Large intestine (tissue), 3 donors: ENCODE results near the gene ATAD3A. TPM values are rescaled to one million over a fixed set of nuclear protein-coding genes. Genes with fewer than 3 reads are reported as not detected.
"Not testable (repeated sequence)": the region's sequence is repeated elsewhere in the genome, so short reads cannot be mapped to it uniquely, and the experiment has no call there.

Source experiments
- DNase-seq, 2 donors: peaks; one replicate each; pipeline versions ENCODE4 v3.0.0 to v3.0.0-alpha.2; 2013
- H3K27ac ChIP-seq: one replicate; pipeline ENCODE4 v1.5.1; 2013; ENCODE audit warnings: low read length
- H3K27me3 ChIP-seq: 2 replicates; pipeline ENCODE4 v1.6.1; 2013; ENCODE audit warnings: low read length; ENCODE audit not compliant: control insufficient read depth, insufficient read depth
- H3K36me3 ChIP-seq: 2 replicates; pipeline ENCODE4 v1.6.1; 2013; ENCODE audit warnings: low read length; ENCODE audit not compliant: control insufficient read depth, insufficient read depth
- H3K4me1 ChIP-seq: one replicate; pipeline ENCODE4 v1.6.1; 2013; ENCODE audit warnings: low read length; ENCODE audit not compliant: control insufficient read depth, insufficient read depth
- H3K4me3 ChIP-seq: one replicate; pipeline ENCODE4 v1.5.1; 2013; ENCODE audit warnings: low read length
- H3K9me3 ChIP-seq: one replicate; pipeline ENCODE4 v1.6.1; 2013; ENCODE audit warnings: mild to moderate bottlenecking, low read depth, low read length, moderate library complexity; ENCODE audit not compliant: control insufficient read depth
- WGBS: methylation state at CpG from one replicate; pipeline ENCODE4 v1.1.5; 2013; ENCODE audit warnings: low lambda C conversion rate; ENCODE audit not compliant: insufficient coverage; 5-methylcytosine and 5-hydroxymethylcytosine counted together
- polyA plus RNA-seq: library from polyadenylated mRNA; unstranded; fragments of 120-200 nt; gene quantifications from one replicate; pipeline ENCODE4 v1.2.1, GENCODE V29; 2013

ATAD3A gene
- polyA plus RNA-seq, 1 donor: 20.1 TPM

DNA sequence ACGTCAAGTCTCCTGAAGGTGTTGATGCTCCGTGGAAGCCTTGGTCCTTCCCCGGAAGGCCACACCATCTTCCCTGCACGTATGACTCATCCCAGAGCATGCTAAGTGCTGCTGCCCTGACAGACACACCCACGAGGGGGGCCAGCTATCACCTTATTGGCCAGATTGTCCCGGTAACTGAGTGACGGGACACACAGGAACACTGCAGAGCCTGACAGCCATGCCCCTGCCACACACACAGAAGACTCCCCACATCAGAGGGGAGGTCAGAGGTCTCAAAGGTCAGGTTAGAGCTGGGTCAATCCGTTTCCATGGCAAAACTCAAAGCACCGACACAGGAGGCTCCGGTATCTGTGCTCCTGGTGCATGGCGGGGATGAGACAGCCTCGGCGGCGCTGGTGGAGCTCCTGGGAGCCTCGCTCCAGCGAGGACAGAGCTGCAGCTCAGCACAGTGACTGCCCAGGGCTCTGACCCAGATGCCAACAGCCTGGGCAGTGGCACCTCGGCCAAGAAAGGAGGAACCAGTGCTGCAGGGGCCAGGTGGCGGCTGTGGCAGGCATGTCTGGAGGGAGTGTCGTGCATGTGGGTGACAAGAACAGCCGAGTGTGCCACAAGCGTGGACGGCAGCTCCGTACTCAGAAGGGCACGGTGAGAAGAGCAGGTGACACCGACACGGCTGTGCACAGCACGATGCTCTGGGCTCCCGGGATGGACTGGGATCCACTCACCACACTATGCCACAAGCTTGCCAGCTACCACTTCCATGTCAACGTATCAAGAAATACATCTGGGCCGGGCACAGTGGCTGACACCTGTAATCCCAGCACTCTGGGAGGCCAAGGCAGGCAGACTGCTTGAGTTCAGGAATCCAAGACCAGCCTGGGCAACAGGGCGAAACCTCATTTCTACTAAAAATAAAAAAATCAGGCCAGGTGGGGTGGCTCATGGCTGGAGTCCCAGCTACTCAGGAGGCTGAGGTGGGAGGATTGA is 43.3 kb downstream of the ATAD3A start:
- no peak overlapping the region for H3K4me3 ChIP-seq
- H3K4me1 ChIP-seq: no peaks in the 10 kb centered on the region
- WGBS: no CpG with 5 or more reads among the region's 31 CpGs
- H3K27ac ChIP-seq: no peak overlapping the region
- H3K36me3 ChIP-seq: peaks cover 6% of the 10 kb centered on the region
- peak in 1 of 2 donors; percentile 33 for DNase-seq
- H3K27me3 ChIP-seq: no peaks in the 10 kb centered on the region
- no peaks in the 10 kb centered on the region for H3K9me3 ChIP-seq

DNA sequence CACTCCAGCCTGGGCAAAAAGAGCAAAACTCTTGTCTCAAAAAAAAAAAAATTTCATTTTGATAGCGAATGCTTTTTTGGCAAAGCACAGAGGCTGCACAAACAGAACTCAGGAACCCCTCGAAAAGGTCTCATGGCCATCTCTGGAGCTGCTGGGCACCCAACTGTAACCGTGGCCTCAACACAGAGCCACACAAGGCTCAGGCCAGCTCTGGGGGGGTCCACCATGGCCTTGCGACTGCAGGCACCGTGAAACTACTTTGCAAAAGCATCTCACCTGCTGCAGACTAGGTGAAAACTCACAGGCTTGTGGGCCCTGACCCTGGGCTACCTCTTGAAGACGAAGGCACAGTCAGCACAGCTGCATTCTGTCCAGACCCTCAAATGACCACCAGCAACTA is 44.5 kb downstream of the ATAD3A start:
- no peak for DNase-seq
- no peak overlapping the region for H3K27ac ChIP-seq
- WGBS: no CpG with 5 or more reads among the region's 6 CpGs
- no peaks in the 10 kb centered on the region for H3K4me1 ChIP-seq
- H3K4me3 ChIP-seq: no peak overlapping the region
- H3K36me3 ChIP-seq: peaks cover 11% of the 10 kb centered on the region
- no peaks in the 10 kb centered on the region for H3K27me3 ChIP-seq
- H3K9me3 ChIP-seq: no peaks in the 10 kb centered on the region

DNA sequence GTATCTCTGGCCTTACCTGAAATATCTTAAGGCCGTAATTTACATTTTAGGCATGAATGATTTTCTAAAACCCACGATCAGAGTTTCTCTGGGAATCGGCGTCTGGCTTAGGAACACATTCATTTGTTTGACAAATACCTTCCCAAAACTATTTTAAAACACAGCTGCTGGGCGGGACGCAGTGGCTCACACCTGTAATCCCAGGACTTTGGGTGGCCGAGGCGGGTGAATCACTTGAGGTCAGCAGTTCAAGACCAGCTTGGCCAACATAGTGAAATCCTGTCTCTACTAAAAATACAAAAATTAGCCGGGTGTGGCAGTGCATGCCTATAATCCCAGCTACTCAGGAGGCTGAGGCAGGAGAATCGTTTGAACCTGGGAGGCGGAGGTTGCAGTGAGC is 45.0 kb downstream of the ATAD3A start:
- not testable (repeated sequence) for H3K27me3 ChIP-seq, H3K4me3 ChIP-seq, H3K4me1 ChIP-seq, H3K27ac ChIP-seq, H3K9me3 ChIP-seq, DNase-seq
- H3K36me3 ChIP-seq: peaks cover 16% of the 10 kb centered on the region
- WGBS: 100% methylated on average over 1 of the region's 11 CpGs

DNA sequence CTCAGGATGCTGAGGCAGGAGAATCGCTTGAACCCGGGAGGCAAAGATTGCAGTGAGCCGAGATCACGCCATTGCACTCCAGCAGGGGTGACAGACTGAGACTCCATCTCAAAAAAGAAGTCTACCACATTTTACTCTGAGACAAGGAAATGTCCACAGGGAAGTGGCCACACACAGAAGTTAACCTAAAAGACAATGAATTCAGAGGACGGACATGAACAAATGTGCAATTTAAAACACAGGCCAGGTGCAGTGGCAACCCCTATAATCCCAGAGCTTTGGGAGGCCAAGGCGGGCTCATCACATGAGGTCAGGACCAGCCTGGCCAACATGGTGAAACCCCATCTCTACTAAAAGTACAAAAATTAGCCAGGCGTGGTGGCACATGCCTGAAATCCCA is 45.7 kb downstream of the ATAD3A start:
- not testable (repeated sequence) for H3K27me3 ChIP-seq, H3K27ac ChIP-seq, H3K9me3 ChIP-seq, H3K4me3 ChIP-seq, H3K4me1 ChIP-seq, DNase-seq
- no CpG with 5 or more reads among the region's 7 CpGs for WGBS
- H3K36me3 ChIP-seq: peaks cover 23% of the 10 kb centered on the region

DNA sequence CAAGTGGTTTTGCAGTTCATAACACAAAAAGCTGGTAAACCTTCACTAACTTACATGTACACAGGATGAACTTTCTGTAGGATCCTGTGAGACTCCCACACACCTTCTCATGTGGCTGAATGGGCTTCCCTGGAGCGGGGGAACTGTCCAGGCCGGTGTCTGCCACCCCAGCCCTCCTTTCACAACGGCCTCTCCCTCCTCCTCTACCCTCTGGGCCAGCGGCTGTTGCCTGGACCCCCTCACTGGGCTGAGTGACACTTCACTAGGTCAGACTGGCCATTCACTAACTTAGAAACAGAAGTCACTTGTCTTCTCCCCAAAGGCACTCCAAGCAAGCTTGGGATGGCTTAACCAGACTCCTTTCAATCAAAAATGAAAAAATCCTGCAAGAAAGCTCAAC is 46.6 kb downstream of the ATAD3A start:
- peaks cover 32% of the 10 kb centered on the region for H3K36me3 ChIP-seq
- no CpG with 5 or more reads among the region's 4 CpGs for WGBS
- H3K9me3 ChIP-seq: no peaks in the 10 kb centered on the region
- H3K4me3 ChIP-seq: no peak overlapping the region
- no peaks in the 10 kb centered on the region for H3K4me1 ChIP-seq
- DNase-seq: no peak
- H3K27me3 ChIP-seq: no peaks in the 10 kb centered on the region
- H3K27ac ChIP-seq: no peak overlapping the region

DNA sequence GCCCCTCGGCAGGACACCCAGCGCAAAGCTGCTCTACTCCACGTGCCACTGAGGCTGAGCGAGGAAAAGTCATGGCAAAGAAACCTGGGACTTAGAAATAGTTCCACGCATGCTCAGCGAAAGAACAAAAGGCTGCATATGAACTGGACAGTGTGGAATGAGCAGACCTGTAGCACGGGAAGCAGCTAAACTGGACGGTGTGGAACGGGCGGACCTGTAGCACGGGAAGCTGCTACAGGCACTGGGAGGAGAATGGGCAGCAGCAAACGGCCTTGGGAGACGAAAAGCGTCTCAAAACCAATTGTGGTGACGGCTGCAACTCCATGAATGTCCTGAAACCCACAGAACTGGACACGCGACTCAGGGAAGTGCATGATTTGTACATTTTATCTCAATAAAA is 47.1 kb downstream of the ATAD3A start:
- DNase-seq: no peak
- Histone ChIP-seq H3K27me3 (no peaks in the 10 kb centered on the region), H3K4me3 (no peak overlapping the region), H3K27ac (no peak overlapping the region), H3K9me3 (no peaks in the 10 kb centered on the region), H3K36me3 (peaks cover 37% of the 10 kb centered on the region), H3K4me1 (no peaks in the 10 kb centered on the region)
- no CpG with 5 or more reads among the region's 17 CpGs for WGBS

DNA sequence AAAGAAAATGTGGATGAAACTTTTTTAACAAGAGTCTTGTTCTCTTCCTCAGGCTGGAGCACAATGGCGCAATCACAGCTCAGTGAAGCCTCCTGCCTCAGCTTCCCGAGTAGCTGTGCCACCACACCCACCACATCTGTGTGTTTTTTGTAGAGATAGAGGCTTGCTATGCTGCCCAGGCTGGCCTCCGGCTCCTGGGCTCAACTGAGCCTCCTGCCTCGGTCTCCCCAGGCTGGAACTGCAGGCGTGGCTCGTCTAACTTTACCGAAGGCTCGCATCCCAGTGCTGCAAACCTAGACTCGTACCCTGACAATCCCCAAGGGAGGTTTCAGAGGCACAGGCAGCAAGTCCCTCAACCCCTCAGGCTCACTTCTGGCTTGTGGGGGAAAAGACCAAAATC is 48.2 kb downstream of the ATAD3A start:
- DNase-seq: no peak
- Histone ChIP-seq H3K27ac (no peak overlapping the region), H3K27me3 (no peaks in the 10 kb centered on the region), H3K4me1 (no peaks in the 10 kb centered on the region), H3K36me3 (peaks cover 45% of the 10 kb centered on the region), H3K4me3 (no peak overlapping the region), H3K9me3 (no peaks in the 10 kb centered on the region)
- WGBS: no CpG with 5 or more reads among the region's 9 CpGs

DNA sequence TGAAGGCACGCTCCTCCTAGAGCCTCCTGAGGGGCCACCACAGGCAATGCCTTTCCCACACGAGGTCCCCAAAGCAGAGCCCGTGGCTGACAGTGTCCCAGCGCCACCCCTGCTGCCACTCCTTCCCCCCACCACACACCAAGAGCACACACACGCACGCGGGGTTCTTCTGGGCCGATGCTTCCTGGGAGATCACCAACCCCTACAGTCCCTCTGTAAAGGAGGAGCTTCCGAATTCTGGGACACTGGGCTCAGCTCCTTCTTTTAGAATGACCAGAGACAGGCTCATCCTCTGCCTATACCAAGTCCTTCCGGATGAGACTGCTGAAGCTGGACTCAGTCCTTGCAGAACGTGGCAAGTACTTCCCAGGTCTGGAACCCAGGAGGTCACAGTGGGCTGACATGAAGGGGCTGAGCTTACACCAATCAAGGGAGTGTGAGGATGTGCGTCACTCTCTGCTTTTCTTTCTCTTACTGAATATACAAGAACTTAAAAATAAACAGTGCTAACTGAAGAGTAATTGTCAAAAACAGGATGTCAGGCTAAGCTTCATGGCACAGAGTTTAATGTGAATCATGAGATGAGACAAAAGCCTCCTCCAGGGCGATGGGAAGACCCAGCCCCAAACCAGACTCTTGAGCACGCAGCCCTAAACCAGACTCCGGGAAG is 50.0 kb downstream of the ATAD3A start:
- Histone ChIP-seq H3K4me1 (no peaks in the 10 kb centered on the region), H3K36me3 (peaks cover 49% of the 10 kb centered on the region), H3K9me3 (no peaks in the 10 kb centered on the region), H3K27me3 (no peaks in the 10 kb centered on the region), H3K27ac (no peak overlapping the region), H3K4me3 (no peak overlapping the region)
- no CpG with 5 or more reads among the region's 15 CpGs for WGBS
- DNase-seq: no peak

DNA sequence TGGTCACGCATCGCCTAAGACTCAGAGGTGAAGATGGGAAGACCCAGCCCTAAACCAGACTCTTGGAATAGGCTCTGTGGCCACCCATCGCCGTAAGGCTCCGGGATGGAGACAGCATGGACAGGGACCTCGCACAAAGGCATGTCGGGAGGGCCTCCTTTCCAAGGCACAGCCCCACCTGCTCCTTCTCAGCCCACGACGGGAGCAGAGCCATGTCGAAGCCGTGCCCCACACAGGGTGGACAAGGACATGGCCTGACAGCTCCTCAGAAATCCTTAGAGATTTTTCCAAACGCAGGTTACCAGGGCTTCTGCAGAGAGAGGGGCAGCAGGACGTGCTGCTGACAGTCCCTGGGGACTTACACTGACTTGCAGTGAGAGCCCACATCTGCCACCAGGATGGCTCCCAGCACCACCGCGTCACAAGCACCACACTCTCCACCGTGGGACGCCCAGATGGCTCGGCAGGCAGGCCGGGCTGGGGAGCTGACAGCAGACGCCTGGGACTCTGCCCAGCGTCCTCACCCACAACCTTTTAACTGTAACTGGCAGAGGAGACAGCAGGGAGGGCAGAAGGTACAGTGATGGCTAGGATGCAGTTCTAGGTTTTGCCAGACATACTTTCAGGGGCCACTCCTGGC is 50.7 kb downstream of the ATAD3A start:
- WGBS: no CpG with 5 or more reads among the region's 21 CpGs
- DNase-seq: no peak
- Histone ChIP-seq H3K36me3 (peaks cover 49% of the 10 kb centered on the region), H3K27me3 (no peaks in the 10 kb centered on the region), H3K4me3 (no peak overlapping the region), H3K4me1 (no peaks in the 10 kb centered on the region), H3K9me3 (no peaks in the 10 kb centered on the region), H3K27ac (no peak overlapping the region)

DNA sequence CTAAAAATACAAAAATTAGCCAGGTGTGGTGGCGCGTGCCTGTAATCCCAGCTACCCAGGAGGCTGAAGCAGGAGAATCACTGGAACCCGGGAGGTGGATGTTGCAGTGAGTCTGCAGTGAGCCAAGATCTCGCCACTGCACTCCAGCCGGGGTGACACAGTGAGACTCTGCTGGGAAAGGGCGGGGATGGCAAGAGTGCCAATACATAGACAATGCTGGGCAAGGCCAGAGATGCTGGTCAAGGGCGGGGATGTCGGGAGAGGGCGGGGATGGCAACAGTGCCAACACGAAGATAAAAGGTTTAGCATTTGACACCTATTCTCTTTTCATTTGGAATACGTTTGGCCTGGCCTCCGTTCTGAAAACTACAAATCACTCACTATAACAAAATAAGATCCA is 51.7 kb downstream of the ATAD3A start:
- Histone ChIP-seq H3K27me3 (no peaks in the 10 kb centered on the region), H3K4me3 (no peak overlapping the region), H3K9me3 (no peaks in the 10 kb centered on the region), H3K4me1 (no peaks in the 10 kb centered on the region), H3K27ac (no peak overlapping the region), H3K36me3 (peaks cover 49% of the 10 kb centered on the region)
- WGBS: 100% methylated on average over 1 of the region's 12 CpGs
- no peak for DNase-seq
